OCI-LY7 (cell line): ENCODE measurements around the gene RETSAT. TPM values are rescaled to one million over a fixed set of nuclear protein-coding genes. Genes with fewer than 3 reads are reported as not detected.

Experiments
- BruUV-seq: library from RNA; stranded (reverse); fragments of 400-500 nt; replicated peaks from 2 replicates; lab custom pipeline; 2021; lab: Mats Ljungman, UMichigan
- CTCF ChIA-PET: fragments of 300-600 bp; sonication (Branson Sonifier 250); formaldehyde crosslinking; loops from one replicate; lab custom pipeline; 2022; ENCODE audit warnings: antibody characterized with exemption; ENCODE audit not compliant: unreplicated experiment; lab: Charles Lee
- POLR2A ChIA-PET: fragments of 300-600 bp; sonication (Branson Sonifier 250); formaldehyde crosslinking; loops from one replicate; lab custom pipeline; 2022; ENCODE audit warnings: antibody characterized with exemption; lab: Charles Lee
- DNase-seq: peaks from one replicate; pipeline ENCODE4 v3.0.0-alpha.2; 2015; ENCODE audit warnings: low spot score
- H2AFZ ChIP-seq: fragments of 200-600 bp; sonication (generic), shearing (Covaris generic); 2 replicates; pipeline ENCODE4 v1.6.1; 2014; ENCODE audit warnings: mild to moderate bottlenecking, antibody characterized with exemption, low read length, moderate library complexity
- H3K27ac ChIP-seq: fragments of 200-600 bp; sonication (generic); 2 replicates; pipeline ENCODE4 v1.5.1; 2014; ENCODE audit warnings: mixed run types, low read depth, mild to moderate bottlenecking, moderate library complexity, low read length, inconsistent platforms; ENCODE audit not compliant: poor library complexity, severe bottlenecking
- H3K36me3 ChIP-seq: fragments of 200-600 bp; sonication (generic); 2 replicates; pipeline ENCODE4 v1.6.1; 2014; ENCODE audit warnings: mild to moderate bottlenecking, antibody characterized with exemption, low read length, moderate library complexity, mixed read lengths; ENCODE audit not compliant: insufficient read depth
- H3K4me1 ChIP-seq: fragments of 200-600 bp; sonication (generic); 2 replicates; pipeline ENCODE4 v1.5.1; 2014; ENCODE audit warnings: mild to moderate bottlenecking, low read length; ENCODE audit not compliant: insufficient read depth, poor library complexity, severe bottlenecking
- H3K4me2 ChIP-seq: fragments of 200-600 bp; sonication (generic); 2 replicates; pipeline ENCODE4 v1.6.1; 2014; ENCODE audit warnings: mild to moderate bottlenecking, low read length
- H3K4me3 ChIP-seq: fragments of 200-600 bp; sonication (generic); 2 replicates; pipeline ENCODE4 v1.5.1; 2014; ENCODE audit warnings: mild to moderate bottlenecking, low read depth, low read length; ENCODE audit not compliant: poor library complexity, severe bottlenecking
- H3K79me2 ChIP-seq: fragments of 200-600 bp; sonication (generic); 2 replicates; pipeline ENCODE4 v1.6.1; 2016; ENCODE audit warnings: low read depth, mild to moderate bottlenecking, low read length, moderate library complexity, mixed read lengths; ENCODE audit not compliant: insufficient read depth
- H3K9me2 ChIP-seq: fragments of 200-600 bp; sonication (generic); 2 replicates; pipeline ENCODE4 v1.6.1; 2016; ENCODE audit warnings: mild to moderate bottlenecking, low read length, mixed read lengths; ENCODE audit not compliant: insufficient read depth
- H3K9me3 ChIP-seq: fragments of 200-600 bp; sonication (generic); 2 replicates; pipeline ENCODE4 v1.6.1; 2014; ENCODE audit warnings: mild to moderate bottlenecking, mixed run types, low read length, mixed read lengths
- H4K20me1 ChIP-seq: fragments of 200-600 bp; sonication (generic); 2 replicates; pipeline ENCODE4 v1.6.1; 2014; ENCODE audit warnings: mild to moderate bottlenecking, antibody characterized with exemption, low read length, moderate library complexity, mixed read lengths; ENCODE audit not compliant: insufficient read depth
- EZH2phosphoT487 ChIP-seq: fragments of 200-600 bp; sonication (generic); IDR thresholded peaks from 2 replicates; pipeline ENCODE4 v1.6.1; 2018; ENCODE audit warnings: low read depth, borderline replicate concordance, mild to moderate bottlenecking, mixed run types, antibody characterized with exemption, low read length, moderate library complexity, mixed read lengths
- intact Hi-C: fragments of 100-400 bp; cut with micrococcal nuclease; formaldehyde crosslinking; loops from one replicate; pipeline ENCODE4 v1.10.0; 2022; ENCODE audit not compliant: unreplicated experiment
- total RNA-seq, 2 experiments: library from RNA; depleted of rRNA in 1 of 2; stranded (reverse); fragments of >200 nt in 1 of 2; shearing (Covaris generic) in 1 of 2; gene quantifications; 2 replicates each; pipeline ENCODE4 v1.2.3, GENCODE V29; 2014 to 2022
- TF ChIP-seq, protein P1 (sequence below): fragments of 200-600 bp; sonication (generic); conservative IDR thresholded peaks from 2 replicates; pipeline ENCODE4 v1.5.1; 2014; ENCODE audit warnings: mild to moderate bottlenecking, antibody characterized with exemption, low read length, moderate library complexity, mixed read lengths

The RETSAT gene
- total RNA-seq, 2 experiments from 2014 or later, result 14.1 to 19.9 TPM

DNA sequence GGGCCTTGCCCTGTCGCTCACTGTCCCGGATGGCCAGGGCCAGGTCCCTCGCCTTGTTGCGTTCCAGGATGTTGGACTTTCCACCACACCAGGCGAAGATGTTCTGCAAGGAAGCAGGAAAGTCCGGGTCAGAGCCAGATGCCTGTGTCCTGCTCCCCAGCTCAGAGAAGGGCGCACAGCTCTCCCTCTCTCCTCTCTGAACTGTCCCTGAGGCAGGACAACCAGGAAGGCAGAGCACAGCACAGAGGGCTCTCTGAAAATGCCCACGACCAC is 44.8 kb upstream of the RETSAT start:
- DNase-seq, result no peak
- intact Hi-C loops, result no loop called here
- no TSS peak for BruUV-seq
- Histone ChIP-seq H3K4me1 (no peaks in the 10 kb centered on the region), H3K9me3 (peaks cover 11% of the 10 kb centered on the region; the same call in 1 of the 2 replicates), H3K36me3 (no peaks in the 10 kb centered on the region), H3K9me2 (no peaks in the 10 kb centered on the region), H4K20me1 (no peaks in the 10 kb centered on the region), H2AFZ (no peak overlapping the region), H3K27ac (no peak overlapping the region), H3K4me3 (no peak overlapping the region), H3K4me2 (no peak overlapping the region), H3K79me2 (no peaks in the 10 kb centered on the region)
- no peak for TF ChIP-seq EZH2phosphoT487
- TF ChIP-seq, protein P1, sequence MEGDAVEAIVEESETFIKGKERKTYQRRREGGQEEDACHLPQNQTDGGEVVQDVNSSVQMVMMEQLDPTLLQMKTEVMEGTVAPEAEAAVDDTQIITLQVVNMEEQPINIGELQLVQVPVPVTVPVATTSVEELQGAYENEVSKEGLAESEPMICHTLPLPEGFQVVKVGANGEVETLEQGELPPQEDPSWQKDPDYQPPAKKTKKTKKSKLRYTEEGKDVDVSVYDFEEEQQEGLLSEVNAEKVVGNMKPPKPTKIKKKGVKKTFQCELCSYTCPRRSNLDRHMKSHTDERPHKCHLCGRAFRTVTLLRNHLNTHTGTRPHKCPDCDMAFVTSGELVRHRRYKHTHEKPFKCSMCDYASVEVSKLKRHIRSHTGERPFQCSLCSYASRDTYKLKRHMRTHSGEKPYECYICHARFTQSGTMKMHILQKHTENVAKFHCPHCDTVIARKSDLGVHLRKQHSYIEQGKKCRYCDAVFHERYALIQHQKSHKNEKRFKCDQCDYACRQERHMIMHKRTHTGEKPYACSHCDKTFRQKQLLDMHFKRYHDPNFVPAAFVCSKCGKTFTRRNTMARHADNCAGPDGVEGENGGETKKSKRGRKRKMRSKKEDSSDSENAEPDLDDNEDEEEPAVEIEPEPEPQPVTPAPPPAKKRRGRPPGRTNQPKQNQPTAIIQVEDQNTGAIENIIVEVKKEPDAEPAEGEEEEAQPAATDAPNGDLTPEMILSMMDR, result no peak
- CTCF ChIA-PET, result no interaction called here
- POLR2A ChIA-PET, result no interaction called here

DNA sequence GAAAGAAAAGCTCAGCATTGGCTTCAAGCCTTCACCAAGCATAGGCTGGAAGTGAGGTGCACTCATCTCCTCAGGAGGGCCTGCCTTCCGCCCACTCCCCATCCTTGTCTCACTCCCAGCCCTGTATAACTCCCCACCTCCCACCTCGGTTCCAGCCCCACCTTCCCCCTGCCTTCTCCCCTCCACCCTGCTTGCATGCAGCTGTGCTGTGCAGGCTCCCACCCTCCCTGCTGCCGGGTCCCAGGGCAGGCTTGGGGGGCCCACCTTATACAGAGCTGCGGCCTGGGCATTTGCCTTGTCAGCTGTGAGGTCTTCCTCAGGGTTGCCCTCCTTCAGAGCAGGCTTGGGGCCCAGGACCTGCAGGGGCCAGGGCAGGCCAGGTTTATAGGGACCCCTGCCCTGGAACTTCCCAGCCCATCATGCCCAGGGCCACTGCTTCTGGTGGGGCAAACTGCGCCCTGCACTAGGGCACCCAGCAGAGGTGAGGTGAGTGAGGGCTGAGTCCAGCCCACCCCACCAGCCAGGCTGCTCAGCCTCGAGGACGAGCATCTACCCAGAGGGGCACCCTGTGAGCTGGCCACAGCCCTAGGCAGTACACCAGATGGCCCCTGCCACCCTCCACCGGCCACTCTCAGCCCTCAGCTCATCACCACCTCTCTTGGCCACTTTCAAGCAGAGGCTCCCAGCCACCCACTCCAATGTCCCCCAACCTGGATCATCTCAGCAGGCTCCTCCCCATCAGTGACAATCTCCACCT is 44.3 kb upstream of the RETSAT start:
- H4K20me1 ChIP-seq, result no peaks in the 10 kb centered on the region
- H2AFZ ChIP-seq, result no peak overlapping the region
- H3K9me2 ChIP-seq, result no peaks in the 10 kb centered on the region
- intact Hi-C loops, result no loop called here
- no peak overlapping the region for H3K4me3 ChIP-seq
- POLR2A ChIA-PET, result interaction anchor here (0.6 kb wide), 1 partner anchor 33 kb away, joined by 5 read pairs; no protein-coding TSS in a partner anchor
- H3K9me3 ChIP-seq, result peaks cover 7% of the 10 kb centered on the region; the same call in 1 of the 2 replicates
- no peaks in the 10 kb centered on the region for H3K79me2 ChIP-seq
- H3K36me3 ChIP-seq, result no peaks in the 10 kb centered on the region
- no peaks in the 10 kb centered on the region for H3K4me1 ChIP-seq
- CTCF ChIA-PET, result no interaction called here
- no peak overlapping the region for H3K4me2 ChIP-seq
- no peak for DNase-seq
- TF ChIP-seq EZH2phosphoT487, result no peak
- TF ChIP-seq, protein P1, result no peak
- no TSS peak for BruUV-seq
- H3K27ac ChIP-seq, result no peak overlapping the region

DNA sequence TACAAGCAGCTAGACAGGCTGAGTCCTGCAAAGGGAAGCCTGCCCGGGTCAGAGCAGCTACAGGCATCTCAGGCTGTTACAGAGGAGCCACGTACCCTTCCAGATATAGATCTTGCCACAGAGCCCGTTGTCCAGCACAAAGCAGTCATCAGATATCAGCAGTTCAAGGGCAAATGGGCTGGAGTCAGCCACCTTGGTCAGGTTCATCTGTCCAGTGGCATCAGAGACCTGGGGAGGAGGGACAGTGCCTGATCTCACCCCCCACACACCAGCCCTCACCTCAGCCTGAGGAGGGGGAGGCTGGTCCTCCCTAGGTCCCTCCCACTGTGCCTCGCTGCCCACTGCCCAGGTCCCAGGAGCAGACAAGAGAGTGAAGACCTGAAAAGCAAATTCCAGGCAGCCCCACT is 43.6 kb upstream of the RETSAT start:
- POLR2A ChIA-PET, result no interaction called here
- Histone ChIP-seq H2AFZ (no peak overlapping the region), H3K4me3 (no peak overlapping the region), H3K9me3 (0 out of 2 replicates have a peak, but pooled peaks cover under 1% of the 10 kb centered on the region), H3K9me2 (no peaks in the 10 kb centered on the region), H3K4me1 (no peaks in the 10 kb centered on the region), H3K36me3 (no peaks in the 10 kb centered on the region), H3K4me2 (no peak overlapping the region), H3K27ac (no peak overlapping the region), H3K79me2 (no peaks in the 10 kb centered on the region), H4K20me1 (no peaks in the 10 kb centered on the region)
- CTCF ChIA-PET, result no interaction called here
- TF ChIP-seq EZH2phosphoT487, result no peak
- TF ChIP-seq, protein P1, result no peak
- no TSS peak for BruUV-seq
- intact Hi-C loops, result no loop called here
- no peak for DNase-seq
